B cell (primary cell): ENCODE data around the gene PDCD2L.

Experiments
- CTCF ChIP-seq: fragments of 200-600 bp; IDR thresholded peaks from one replicate; pipeline ENCODE4 v1.8.0; 2022; ENCODE audit warnings: antibody characterized with exemption, mild to moderate bottlenecking
- EZH2 ChIP-seq: IDR thresholded peaks from 2 replicates; pipeline ENCODE4 v1.6.1; 2012; ENCODE audit warnings: borderline replicate concordance, low read depth, mild to moderate bottlenecking, moderate library complexity, low read length; ENCODE audit not compliant: insufficient read depth, poor library complexity, severe bottlenecking

GRCh38 chr19:34399886-34400285 is 4.3 kb upstream of the PDCD2L start:
- TF ChIP-seq CTCF (no peak), EZH2 (no peak)
